PC-3 (cell line): Measurements from ENCODE around the gene TMEM40.

Source experiments
- EZH2 ChIP-seq: fragments of 300-600 bp; sonication (generic); IDR thresholded peaks from one replicate; pipeline ENCODE4 v1.6.1; 2017; ENCODE audit warnings: antibody characterized with exemption, mild to moderate bottlenecking, low read length; ENCODE audit not compliant: unreplicated experiment
- TF ChIP-seq, protein P1 (sequence below): fragments of 300-600 bp; sonication (generic); conservative IDR thresholded peaks from 2 replicates; pipeline ENCODE4 v1.5.1; 2017; ENCODE audit warnings: antibody characterized with exemption, low read depth, mild to moderate bottlenecking, low read length

DNA sequence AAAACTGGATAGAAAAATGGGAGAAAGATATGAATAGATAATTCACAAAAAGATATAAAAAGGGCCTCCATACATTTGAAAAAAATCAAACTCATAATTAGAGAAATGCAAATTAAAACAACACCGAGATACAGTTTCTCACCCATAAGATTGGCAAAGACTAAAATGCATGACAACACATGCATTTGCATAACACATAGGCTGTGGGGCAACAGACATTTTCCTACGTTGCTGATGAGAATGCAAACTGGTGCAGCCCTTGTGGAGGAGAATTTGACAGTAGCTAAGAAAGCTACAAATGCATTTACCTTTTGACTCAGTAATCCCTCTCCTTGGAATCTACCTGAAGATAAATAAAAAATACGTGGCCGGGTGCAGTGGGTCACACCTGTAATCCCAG lies 26.0 kb upstream of the TMEM40 start:
- TF ChIP-seq, protein P1, sequence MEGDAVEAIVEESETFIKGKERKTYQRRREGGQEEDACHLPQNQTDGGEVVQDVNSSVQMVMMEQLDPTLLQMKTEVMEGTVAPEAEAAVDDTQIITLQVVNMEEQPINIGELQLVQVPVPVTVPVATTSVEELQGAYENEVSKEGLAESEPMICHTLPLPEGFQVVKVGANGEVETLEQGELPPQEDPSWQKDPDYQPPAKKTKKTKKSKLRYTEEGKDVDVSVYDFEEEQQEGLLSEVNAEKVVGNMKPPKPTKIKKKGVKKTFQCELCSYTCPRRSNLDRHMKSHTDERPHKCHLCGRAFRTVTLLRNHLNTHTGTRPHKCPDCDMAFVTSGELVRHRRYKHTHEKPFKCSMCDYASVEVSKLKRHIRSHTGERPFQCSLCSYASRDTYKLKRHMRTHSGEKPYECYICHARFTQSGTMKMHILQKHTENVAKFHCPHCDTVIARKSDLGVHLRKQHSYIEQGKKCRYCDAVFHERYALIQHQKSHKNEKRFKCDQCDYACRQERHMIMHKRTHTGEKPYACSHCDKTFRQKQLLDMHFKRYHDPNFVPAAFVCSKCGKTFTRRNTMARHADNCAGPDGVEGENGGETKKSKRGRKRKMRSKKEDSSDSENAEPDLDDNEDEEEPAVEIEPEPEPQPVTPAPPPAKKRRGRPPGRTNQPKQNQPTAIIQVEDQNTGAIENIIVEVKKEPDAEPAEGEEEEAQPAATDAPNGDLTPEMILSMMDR, result no peak
- TF ChIP-seq EZH2, result no peak
